Colonic mucosa (tissue), 4 donors: ENCODE data around the gene INMT. TPM values are rescaled to one million over a fixed set of nuclear protein-coding genes. Genes with fewer than 3 reads are reported as not detected.

ENCODE experiments used
- DNase-seq: peaks from one replicate; pipeline ENCODE4 v3.0.0-alpha.2; 2020
- H3K27ac ChIP-seq: fragments of 200-600 bp; one replicate; pipeline ENCODE4 v1.8.0; 2021
- H3K27me3 ChIP-seq: fragments of 200-600 bp; one replicate; pipeline ENCODE4 v1.8.0; 2021
- H3K36me3 ChIP-seq: fragments of 200-600 bp; one replicate; pipeline ENCODE4 v1.8.0; 2021
- H3K4me1 ChIP-seq: fragments of 200-600 bp; one replicate; pipeline ENCODE4 v1.8.0; 2021; ENCODE audit warnings: mild to moderate bottlenecking
- H3K4me3 ChIP-seq: fragments of 200-600 bp; one replicate; pipeline ENCODE4 v1.8.0; 2021
- H3K9ac ChIP-seq, 2 donors: one replicate each; pipeline ENCODE4 v1.7.0; 2013; ENCODE audit warnings: control low read depth in 2 of 2, low read depth in 2 of 2, low read length in 2 of 2
- H3K9me3 ChIP-seq: fragments of 200-600 bp; one replicate; pipeline ENCODE4 v1.8.0; 2021
- intact Hi-C: fragments of 100-400 bp; cut with DNase I; formaldehyde crosslinking; loops from one replicate; pipeline ENCODE4 v1.14.1; 2022
- total RNA-seq, 2 donors: library from RNA; stranded (reverse); fragmentation: NEBNext Ultra II Directional in 1 of 2; extraction: Animal tissue kit (Norgen Biotek cat#: 25700) in 1 of 2; gene quantifications; one replicate each; pipeline ENCODE4 v1.2.1, GENCODE V29; 2021
- TF ChIP-seq, protein P1 (sequence below): fragments of 200-600 bp; IDR thresholded peaks from one replicate; pipeline ENCODE4 v1.8.0; 2022; ENCODE audit warnings: antibody characterized with exemption, mild to moderate bottlenecking
- donor health status: healthy.
- donor health status: DM: no; HTN: no; CAD: no.
- donor health status: DM: no; HTN: no; CAD: no.

The INMT gene
- total RNA-seq: 1 to 10 TPM; 2.3 to 6.0 TPM

DNA sequence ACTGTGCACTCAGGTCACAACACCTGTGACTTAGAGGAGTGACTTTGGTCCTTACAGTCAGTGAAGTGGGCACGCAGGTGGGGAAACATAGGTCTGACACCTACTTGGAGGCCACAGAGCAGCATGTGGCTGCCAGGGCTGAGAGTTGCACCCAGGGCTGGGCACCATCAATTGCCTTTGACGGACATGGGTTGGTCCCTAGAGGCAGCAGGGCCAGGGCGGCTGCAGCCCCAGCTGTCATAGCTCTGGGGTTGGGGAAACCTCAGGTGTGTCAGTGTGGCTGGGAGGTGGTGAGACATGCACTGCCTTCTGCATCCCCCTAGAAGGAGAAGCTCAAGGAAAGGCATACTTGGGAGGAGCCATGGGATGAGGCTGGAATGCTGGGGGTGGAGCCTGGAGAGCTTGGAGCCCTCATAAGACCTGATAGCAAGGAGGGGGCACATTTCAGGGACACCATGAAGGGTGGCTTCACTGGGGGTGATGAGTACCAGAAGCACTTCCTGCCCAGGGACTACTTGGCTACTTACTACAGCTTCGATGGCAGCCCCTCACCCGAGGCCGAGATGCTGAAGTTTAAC, at the start of gene INMT:
INMT (plus strand) TSS at position 440 of the 578 bp plus-strand sequence; CDS start at position 456, 16 bp downstream.
- no peaks in the 10 kb centered on the region for H3K27me3 ChIP-seq
- TF ChIP-seq, protein P1, sequence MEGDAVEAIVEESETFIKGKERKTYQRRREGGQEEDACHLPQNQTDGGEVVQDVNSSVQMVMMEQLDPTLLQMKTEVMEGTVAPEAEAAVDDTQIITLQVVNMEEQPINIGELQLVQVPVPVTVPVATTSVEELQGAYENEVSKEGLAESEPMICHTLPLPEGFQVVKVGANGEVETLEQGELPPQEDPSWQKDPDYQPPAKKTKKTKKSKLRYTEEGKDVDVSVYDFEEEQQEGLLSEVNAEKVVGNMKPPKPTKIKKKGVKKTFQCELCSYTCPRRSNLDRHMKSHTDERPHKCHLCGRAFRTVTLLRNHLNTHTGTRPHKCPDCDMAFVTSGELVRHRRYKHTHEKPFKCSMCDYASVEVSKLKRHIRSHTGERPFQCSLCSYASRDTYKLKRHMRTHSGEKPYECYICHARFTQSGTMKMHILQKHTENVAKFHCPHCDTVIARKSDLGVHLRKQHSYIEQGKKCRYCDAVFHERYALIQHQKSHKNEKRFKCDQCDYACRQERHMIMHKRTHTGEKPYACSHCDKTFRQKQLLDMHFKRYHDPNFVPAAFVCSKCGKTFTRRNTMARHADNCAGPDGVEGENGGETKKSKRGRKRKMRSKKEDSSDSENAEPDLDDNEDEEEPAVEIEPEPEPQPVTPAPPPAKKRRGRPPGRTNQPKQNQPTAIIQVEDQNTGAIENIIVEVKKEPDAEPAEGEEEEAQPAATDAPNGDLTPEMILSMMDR: no peak
- no peaks in the 10 kb centered on the region for H3K9me3 ChIP-seq
- H3K4me3 ChIP-seq: no peak within 1 kb of the TSS
- DNase-seq: no peak
- intact Hi-C loops: no loop called here
- H3K4me1 ChIP-seq: no peaks in the 10 kb centered on the region
- H3K9ac ChIP-seq: peak within 1 kb of the TSS in 1 of 2 donors; percentile 36
- H3K36me3 ChIP-seq: no peaks in the 10 kb centered on the region
- peak within 1 kb of the TSS; percentile 51 for H3K27ac ChIP-seq

GRCh38 chr7:30702200-30702599, 49.7 kb upstream of the INMT start:
- Histone ChIP-seq H3K4me3 (no peak overlapping the region), H3K9me3 (no peaks in the 10 kb centered on the region), H3K27me3 (no peaks in the 10 kb centered on the region), H3K36me3 (no peaks in the 10 kb centered on the region), H3K9ac (no peak overlapping the region), H3K27ac (no peak overlapping the region), H3K4me1 (no peaks in the 10 kb centered on the region)
- TF ChIP-seq, protein P1: no peak
- intact Hi-C loops: no loop called here
- no peak for DNase-seq

DNA sequence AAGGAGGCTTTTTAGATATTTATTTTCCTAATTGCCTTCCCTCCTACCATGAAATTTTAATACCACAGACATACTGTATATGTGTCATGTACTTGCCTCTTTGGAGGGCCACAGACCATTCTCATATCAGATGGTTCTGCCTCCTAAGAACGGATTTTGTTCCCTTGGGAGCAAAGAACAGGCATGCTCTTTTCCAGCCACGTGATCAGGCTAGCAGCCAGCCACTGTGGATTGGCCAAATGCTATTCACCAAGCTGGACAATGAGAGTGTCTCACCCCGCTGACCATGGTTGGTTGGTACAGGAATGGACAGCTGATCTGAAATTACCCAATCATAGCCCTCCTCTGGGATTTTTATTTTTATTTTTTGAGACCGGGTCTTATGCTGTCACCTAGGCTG, 48.2 kb upstream of the INMT start:
- DNase-seq: no peak
- TF ChIP-seq, protein P1: no peak
- intact Hi-C loops: no loop called here
- H3K4me3 ChIP-seq: no peak overlapping the region
- H3K36me3 ChIP-seq: no peaks in the 10 kb centered on the region
- no peak overlapping the region for H3K9ac ChIP-seq
- no peaks in the 10 kb centered on the region for H3K4me1 ChIP-seq
- H3K27me3 ChIP-seq: no peaks in the 10 kb centered on the region
- no peak overlapping the region for H3K27ac ChIP-seq
- H3K9me3 ChIP-seq: no peaks in the 10 kb centered on the region

DNA sequence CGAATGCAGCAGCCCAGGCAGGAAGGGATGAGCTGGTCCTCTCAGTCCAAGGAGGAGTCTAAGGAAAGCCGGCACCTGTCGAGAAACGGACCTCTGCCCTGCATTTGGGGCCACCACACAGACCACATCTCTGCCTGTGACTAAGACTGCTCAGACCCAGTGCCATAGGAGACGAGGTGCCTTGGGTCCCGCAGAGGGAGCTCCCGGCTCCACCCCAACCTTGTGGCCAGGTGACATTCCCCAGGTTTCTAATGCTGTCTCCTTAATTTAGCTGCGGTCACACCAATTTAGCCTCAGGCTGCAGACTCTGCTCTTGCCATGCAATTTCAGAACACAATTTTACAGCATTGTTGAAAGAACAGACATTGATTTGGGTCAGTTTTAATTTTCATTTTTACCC, 46.9 kb upstream of the INMT start:
- Histone ChIP-seq H3K4me3 (no peak overlapping the region), H3K36me3 (no peaks in the 10 kb centered on the region), H3K27ac (no peak overlapping the region), H3K27me3 (no peaks in the 10 kb centered on the region), H3K9me3 (no peaks in the 10 kb centered on the region), H3K4me1 (no peaks in the 10 kb centered on the region), H3K9ac (no peak overlapping the region)
- no peak for DNase-seq
- TF ChIP-seq, protein P1: no peak
- intact Hi-C loops: no loop called here

DNA sequence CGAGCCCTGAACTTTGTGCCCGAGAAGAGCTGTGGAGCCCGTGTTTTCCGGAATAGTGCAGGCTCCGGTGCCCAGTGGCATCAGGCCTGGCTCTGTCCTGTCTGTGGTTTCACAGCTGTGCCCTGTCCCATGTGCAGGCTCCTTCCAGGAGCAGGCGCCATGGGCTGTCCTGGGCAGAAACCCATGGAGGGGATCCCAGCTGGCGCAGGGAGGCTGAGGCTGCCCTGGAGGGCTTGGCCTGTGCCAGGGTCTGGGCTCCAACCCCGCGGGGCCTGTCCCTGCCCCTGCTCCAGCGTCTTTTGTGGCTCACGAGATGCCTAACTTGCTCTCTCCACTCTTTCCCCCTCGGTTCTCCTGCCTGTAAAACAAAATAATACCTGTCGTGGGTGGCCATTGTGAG, 46.3 kb upstream of the INMT start:
- TF ChIP-seq, protein P1: no peak
- Histone ChIP-seq H3K9ac (no peak overlapping the region), H3K27ac (no peak overlapping the region), H3K9me3 (no peaks in the 10 kb centered on the region), H3K4me3 (no peak overlapping the region), H3K4me1 (no peaks in the 10 kb centered on the region), H3K36me3 (no peaks in the 10 kb centered on the region), H3K27me3 (no peaks in the 10 kb centered on the region)
- intact Hi-C loops: no loop called here
- no peak for DNase-seq
